ENCODE data around the gene TSPAN17.
"Not testable (repeated sequence)": the region's sequence is repeated elsewhere in the genome, so short reads cannot be mapped to it uniquely, and the experiment has no call there.

TSPAN17 gene

DNA sequence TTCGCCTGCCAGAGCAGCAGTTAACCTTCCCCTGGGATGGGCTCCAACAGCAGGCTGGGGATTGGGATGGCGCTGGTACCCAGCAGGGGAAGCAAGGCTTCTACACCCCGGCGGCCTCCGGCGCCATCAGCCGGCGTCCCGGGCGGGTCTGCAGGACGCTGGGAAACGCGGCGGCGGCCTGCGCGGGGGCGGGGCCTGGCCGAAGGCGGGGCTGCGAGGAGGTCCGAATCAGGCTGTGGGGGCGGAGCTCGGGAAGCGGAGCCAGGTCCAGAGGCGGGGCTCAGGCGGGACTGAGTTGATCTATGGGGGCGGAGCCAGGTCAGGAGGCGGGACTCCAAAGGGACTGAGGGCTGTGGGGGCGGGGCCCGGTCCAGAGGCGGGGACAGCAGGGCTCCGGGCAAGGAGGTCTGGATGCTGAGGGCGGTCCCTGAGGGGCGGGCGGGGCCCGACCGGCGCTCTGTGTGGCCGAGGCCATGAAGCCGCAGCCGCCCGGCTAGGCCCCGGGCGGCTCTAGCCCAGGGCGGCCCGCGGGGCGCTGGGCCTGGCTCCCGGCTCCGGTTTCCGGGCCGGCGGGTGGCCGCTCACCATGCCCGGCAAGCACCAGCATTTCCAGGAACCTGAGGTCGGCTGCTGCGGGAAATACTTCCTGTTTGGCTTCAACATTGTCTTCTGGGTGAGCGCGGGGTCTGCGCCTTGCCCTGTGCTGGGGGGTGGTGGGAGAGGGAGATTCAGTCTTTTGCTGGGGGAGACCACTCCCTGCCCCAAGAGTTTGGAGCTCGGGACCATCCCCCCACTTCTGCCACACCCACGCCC lies at the start of gene TSPAN17:
Gene TSPAN17 (plus strand): TSS at position 455 of the 813 bp plus-strand sequence. CDS start 132 bp downstream, at position 587.
- peak; percentile 97 to 98 (median 97) for DNase-seq (ENCODE audit: low read depth in 2 of 3, low spot score in 2 of 3)

DNA sequence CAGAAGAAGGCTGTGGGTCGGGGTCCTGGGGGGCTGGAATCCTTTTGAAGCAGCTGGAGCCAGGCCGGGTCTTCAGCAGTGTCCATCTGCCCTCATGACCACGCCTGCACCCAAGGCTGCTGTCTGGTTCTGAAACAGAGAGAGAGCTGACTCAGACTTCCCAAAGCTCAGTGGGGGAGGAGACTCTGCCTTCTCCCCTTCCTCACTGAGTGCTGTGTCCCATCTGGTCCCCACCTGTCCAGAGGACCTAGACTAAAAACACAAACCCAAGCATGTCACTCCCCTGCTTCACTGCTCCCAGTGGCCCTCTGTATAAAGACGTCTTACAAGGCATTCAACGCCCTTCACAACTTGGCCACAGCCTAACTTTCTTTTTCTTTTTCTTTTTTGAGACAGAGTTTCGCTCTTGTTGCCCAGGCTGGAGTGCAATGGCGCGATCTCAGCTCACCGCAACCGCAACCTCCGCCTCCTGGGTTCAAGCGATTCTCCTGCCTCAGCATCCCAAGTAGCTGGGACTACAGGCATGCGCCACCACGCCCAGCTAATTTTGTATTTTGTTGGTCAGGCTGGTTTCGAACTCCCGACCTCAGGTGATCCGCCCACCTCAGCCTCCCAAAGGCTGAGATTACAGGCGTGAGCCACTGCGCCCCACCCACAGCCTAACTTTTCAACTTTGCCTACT lies 47.4 kb upstream of the TSPAN17 start:
- DNase-seq (ENCODE audit: low read depth in 2 of 3, low spot score in 2 of 3) = not testable (repeated sequence)

DNA sequence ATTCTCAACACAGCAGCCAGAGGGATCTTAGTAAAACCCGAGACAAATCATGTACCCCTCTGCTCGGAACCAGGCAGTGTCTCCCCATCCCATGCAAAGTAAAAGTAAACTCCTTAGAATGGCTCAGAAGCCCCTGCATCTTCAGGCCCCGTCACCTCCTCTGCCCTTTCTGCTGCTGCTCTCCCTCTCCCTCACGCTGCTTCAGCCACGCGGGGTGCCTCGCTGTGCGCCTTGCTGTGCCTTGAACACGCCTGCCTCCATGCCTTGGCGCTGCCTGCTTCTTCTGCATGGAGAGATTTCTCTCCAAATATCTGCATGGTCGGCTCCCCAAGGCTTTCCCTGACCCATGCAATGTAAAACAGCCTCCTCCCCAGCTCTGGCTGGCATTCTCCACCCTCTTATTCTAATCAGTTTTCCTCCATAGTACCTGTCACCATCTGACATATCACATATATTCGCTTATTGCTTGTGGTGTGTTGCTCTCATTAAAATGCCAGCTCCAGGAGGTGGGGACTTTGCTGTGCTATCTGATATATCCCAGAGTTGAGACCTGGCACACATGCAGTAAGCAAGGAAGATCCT lies 45.3 kb upstream of the TSPAN17 start:
- DNase-seq (ENCODE audit: low read depth in 2 of 3, low spot score in 2 of 3) = no peak

DNA sequence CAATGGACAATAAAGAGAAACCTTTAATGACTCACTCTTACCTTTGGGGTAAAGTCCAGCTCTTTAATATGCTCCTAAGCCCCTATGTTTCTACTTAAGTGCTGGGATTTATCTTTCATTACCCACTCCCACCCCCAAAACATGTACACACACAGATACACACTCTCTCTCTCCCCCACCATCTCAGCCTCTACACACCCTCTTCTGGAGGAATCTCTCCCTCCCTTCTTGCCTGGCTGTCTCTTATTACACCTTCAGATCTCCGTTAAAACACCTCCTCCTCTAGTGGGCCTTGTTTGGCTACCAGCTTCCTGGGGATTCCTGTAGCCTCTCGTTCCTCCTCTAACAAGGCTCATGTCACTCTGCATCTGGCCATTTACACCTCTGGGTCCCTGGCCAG lies 44.2 kb upstream of the TSPAN17 start:
- DNase-seq (ENCODE audit: low read depth in 2 of 3, low spot score in 2 of 3) = no peak

DNA sequence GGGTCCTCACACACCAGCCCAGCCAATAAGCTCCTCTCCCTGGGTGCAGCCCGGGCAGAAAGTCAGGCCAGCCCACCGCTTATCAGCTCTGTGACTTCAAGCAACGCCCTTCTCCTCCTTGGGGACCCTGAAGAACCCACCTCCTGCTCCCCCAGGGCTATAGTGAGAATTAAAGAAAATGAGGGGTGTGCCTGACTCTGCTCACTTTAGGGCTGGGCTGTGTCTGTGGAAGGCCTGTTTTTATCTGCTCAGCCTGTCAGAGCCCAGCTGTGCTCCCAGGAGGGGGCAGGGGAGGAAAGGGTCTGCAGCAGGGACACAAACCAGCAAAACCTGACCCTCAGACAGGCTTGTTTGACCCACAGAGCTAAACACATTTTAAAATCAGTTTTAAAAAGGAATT lies 41.3 kb upstream of the TSPAN17 start:
- DNase-seq (ENCODE audit: low read depth in 2 of 3, low spot score in 2 of 3) = no peak

- no peak for DNase-seq (ENCODE audit: low read depth in 2 of 3, low spot score in 2 of 3)
These were observed 40.4 kb upstream of the TSPAN17 start for GRCh38 chr5:176606875-176607274.

- DNase-seq (ENCODE audit: low read depth in 2 of 3, low spot score in 2 of 3) = no peak
These were observed 39.1 kb upstream of the TSPAN17 start for GRCh38 chr5:176608142-176608705.

DNA sequence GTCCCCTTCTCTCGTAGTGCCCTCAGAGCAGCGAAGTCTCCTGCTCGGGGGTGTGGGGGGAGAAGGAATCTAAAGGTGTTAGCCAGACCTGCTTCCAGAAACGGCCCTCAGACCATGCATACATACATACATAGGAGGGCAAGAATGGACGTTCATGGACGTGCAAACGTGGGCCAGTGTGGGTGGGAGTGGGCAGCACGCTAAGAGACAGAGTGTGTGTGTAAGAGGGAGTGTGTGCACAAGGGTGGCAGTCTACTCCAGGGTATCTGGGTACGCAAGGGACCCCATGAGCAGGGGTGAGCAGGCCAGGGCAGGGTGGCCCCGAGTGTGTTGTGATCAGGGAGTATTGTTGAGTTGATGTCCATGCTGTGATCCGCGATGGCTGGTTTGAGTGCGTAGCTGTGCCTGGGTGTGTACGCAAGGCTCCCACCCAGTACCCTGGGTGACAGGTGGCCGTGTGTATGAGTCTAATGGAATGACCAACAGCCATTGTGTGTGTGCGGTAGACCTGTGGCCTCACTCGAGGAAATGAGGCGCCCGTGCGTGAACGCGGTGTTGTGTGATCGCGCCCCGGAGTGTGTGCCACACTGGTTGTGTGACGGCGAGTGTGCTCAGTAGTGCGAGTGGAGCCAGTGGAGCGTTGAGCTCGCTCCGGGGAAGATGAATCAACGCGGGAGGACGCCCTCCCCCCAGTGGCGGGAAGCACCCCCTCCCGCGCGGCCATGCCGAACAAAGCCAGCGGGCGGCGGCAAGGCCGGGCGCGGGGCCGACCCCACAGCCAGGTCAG lies 38.2 kb upstream of the TSPAN17 start:
- no peak for DNase-seq (ENCODE audit: low read depth in 2 of 3, low spot score in 2 of 3)

- peak in 1 of 3 experiments; percentile 54 for DNase-seq (ENCODE audit: low read depth in 2 of 3, low spot score in 2 of 3)
These were observed 37.4 kb upstream of the TSPAN17 start, which contains the start of gene GPRIN1 for GRCh38 chr5:176609724-176610434. Gene GPRIN1 (minus strand): TSS chr5:176610156. CDS start chr5:176599834, 10,322 bp downstream.

DNA sequence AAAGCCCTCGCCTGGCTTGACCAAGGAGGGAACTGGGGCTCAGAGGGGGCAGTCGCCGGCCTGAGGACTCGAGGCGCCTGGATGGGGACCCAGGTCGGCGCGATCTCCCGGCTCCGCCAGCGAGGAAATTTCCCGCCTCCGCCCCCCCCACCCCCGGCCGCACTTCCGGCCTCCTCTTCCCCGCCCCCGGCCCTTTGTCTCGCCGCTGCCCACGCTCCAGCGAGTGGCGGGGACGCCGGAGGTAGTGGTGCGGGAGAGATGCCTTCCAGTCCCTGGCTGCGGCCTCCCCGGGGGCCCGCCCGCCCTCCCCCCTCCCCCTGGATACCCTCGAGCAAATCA lies 36.9 kb upstream of the TSPAN17 start:
- no peak for DNase-seq (ENCODE audit: low read depth in 2 of 3, low spot score in 2 of 3)

- DNase-seq (ENCODE audit: low read depth in 2 of 3, low spot score in 2 of 3) = no peak
These were observed 35.8 kb upstream of the TSPAN17 start for GRCh38 chr5:176611435-176611834.

- DNase-seq (ENCODE audit: low read depth in 2 of 3, low spot score in 2 of 3) = no peak
These were observed 35.3 kb upstream of the TSPAN17 start for GRCh38 chr5:176612008-176612407.

- no peak for DNase-seq (ENCODE audit: low read depth in 2 of 3, low spot score in 2 of 3)
These were observed 34.4 kb upstream of the TSPAN17 start for GRCh38 chr5:176612855-176613254.

GRCh38 chr5:176614805-176615478 lies 32.3 kb upstream of the TSPAN17 start:
- DNase-seq (ENCODE audit: low read depth in 2 of 3, low spot score in 2 of 3) = no peak

- DNase-seq (ENCODE audit: low read depth in 2 of 3, low spot score in 2 of 3) = no peak
These were observed 30.8 kb upstream of the TSPAN17 start for GRCh38 chr5:176616511-176616910.

GRCh38 chr5:176618783-176619182 lies 28.5 kb upstream of the TSPAN17 start:
- no peak for DNase-seq (ENCODE audit: low read depth in 2 of 3, low spot score in 2 of 3)

- DNase-seq (ENCODE audit: low read depth in 2 of 3, low spot score in 2 of 3) = peak; percentile 53 to 68 (median 67)
These were observed 28.1 kb upstream of the TSPAN17 start for GRCh38 chr5:176619203-176619568.

DNA sequence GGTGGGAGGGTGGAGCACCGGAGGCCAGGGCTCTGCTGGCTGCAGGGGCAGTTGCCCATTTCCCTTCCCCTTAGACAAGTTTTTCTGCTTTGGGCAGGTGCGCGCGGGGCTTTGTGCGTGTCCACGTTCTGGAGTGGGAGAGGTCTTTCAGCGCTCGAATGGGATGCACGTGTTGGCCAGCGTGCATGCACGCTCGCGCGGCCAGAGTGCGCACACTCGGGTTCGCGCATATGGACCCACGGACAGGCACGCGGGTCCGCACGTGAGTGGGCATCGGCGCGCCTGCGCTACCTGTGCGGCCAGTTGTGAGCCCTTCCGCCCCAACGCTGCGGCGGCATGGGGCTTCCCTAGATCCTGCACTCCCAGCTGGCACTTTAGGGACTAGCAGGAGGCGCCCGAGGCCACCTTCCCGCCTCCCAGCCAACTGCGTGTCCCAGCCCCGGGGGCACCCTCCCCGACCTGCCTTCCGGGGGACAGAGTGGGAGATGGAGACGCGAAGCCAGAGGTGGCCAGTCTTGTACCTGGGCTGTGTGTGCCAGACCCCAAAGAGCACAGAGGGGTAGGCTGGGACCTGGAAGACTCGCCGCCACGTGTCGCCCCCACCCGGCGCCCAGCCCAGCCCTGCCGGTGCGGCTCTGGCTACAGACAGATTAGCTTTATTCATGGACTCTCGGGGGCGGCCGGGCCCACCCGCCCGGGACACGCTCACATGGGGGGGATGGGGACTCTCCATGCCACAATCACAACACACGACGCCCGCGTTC lies 27.5 kb upstream of the TSPAN17 start:
- DNase-seq (ENCODE audit: low read depth in 2 of 3, low spot score in 2 of 3) = no peak

GRCh38 chr5:176620333-176620981 lies 26.8 kb upstream of the TSPAN17 start:
- DNase-seq (ENCODE audit: low read depth in 2 of 3, low spot score in 2 of 3) = no peak

All from activated CD8-positive, alpha-beta memory T cell treated with anti-CD3 and anti-CD28 coated beads for 48 hours (primary cell).